Cortex of kidney (tissue), 1 donor: Measurements from ENCODE around the gene VWA8.
"Not testable (repeated sequence)": the region's sequence is repeated elsewhere in the genome, so short reads cannot be mapped to it uniquely, and the experiment has no call there.

Source experiments
- DNase-seq: peaks from one replicate; lab custom pipeline; 2025; lab: John Stamatoyannopoulos, UW

Gene VWA8

GRCh38 chr13:41848435-41849255 lies 112.3 kb downstream of the VWA8 start:
- DNase-seq: no peak

- DNase-seq: no peak
These were observed 113.7 kb downstream of the VWA8 start for GRCh38 chr13:41847216-41847615.

- no peak for DNase-seq
These were observed 118.8 kb downstream of the VWA8 start for GRCh38 chr13:41842036-41842620.

GRCh38 chr13:41837629-41838028 lies 123.3 kb downstream of the VWA8 start:
- DNase-seq: no peak

GRCh38 chr13:41835871-41836270 lies 125.0 kb downstream of the VWA8 start:
- DNase-seq: no peak

GRCh38 chr13:41834697-41835096 lies 126.2 kb downstream of the VWA8 start:
- DNase-seq: not testable (repeated sequence)

GRCh38 chr13:41833831-41834230 lies 127.1 kb downstream of the VWA8 start:
- no peak for DNase-seq

- DNase-seq: no peak
These were observed 127.7 kb downstream of the VWA8 start for GRCh38 chr13:41833201-41833600.

GRCh38 chr13:41827507-41828213 lies 133.2 kb downstream of the VWA8 start:
- no peak for DNase-seq

- DNase-seq: no peak
These were observed 135.2 kb downstream of the VWA8 start for GRCh38 chr13:41825691-41826090.

GRCh38 chr13:41823476-41823875 lies 137.4 kb downstream of the VWA8 start:
- DNase-seq: no peak

GRCh38 chr13:41822560-41822959 lies 138.3 kb downstream of the VWA8 start:
- DNase-seq: no peak

GRCh38 chr13:41821238-41821594 lies 139.7 kb downstream of the VWA8 start:
- no peak for DNase-seq

- no peak for DNase-seq
These were observed 140.2 kb downstream of the VWA8 start for GRCh38 chr13:41820581-41821237.

- no peak for DNase-seq
These were observed 144.9 kb downstream of the VWA8 start for GRCh38 chr13:41816057-41816456.

- DNase-seq: no peak
These were observed 147.5 kb downstream of the VWA8 start for GRCh38 chr13:41813426-41813825.

- no peak for DNase-seq
These were observed 148.1 kb downstream of the VWA8 start for GRCh38 chr13:41812851-41813250.

- DNase-seq: no peak
These were observed 148.7 kb downstream of the VWA8 start for GRCh38 chr13:41812237-41812636.

GRCh38 chr13:41811588-41812021 lies 149.3 kb downstream of the VWA8 start:
- DNase-seq: no peak

GRCh38 chr13:41809962-41810361 lies 150.9 kb downstream of the VWA8 start:
- DNase-seq: no peak

GRCh38 chr13:41803445-41803735 lies 157.5 kb downstream of the VWA8 start:
- not testable (repeated sequence) for DNase-seq

GRCh38 chr13:41802684-41803444 lies 158.0 kb downstream of the VWA8 start:
- no peak for DNase-seq
